HG02981 (cell line): Measurements from ENCODE around the gene LRRC4B.

Experiments
- ATAC-seq: cut with Tn5 transposase; IDR thresholded peaks from one replicate; pipeline ENCODE4 v1.9.1; 2021; ENCODE audit warnings: mild to moderate bottlenecking, moderate library complexity; ENCODE audit not compliant: unreplicated experiment

Gene LRRC4B

GRCh38 chr19:50509366-50509765 lies 58.9 kb downstream of the LRRC4B start:
- no peak for ATAC-seq

GRCh38 chr19:50508843-50509190 lies 59.4 kb downstream of the LRRC4B start:
- ATAC-seq = no peak

GRCh38 chr19:50507376-50507775 lies 60.9 kb downstream of the LRRC4B start:
- no peak for ATAC-seq

GRCh38 chr19:50506700-50507099 lies 61.5 kb downstream of the LRRC4B start:
- ATAC-seq = no peak

GRCh38 chr19:50505856-50506611 lies 62.2 kb downstream of the LRRC4B start:
- no peak for ATAC-seq

- ATAC-seq = no peak
These were observed 66.4 kb downstream of the LRRC4B start for GRCh38 chr19:50501568-50502475.

- no peak for ATAC-seq
These were observed 67.1 kb downstream of the LRRC4B start for GRCh38 chr19:50501186-50501567.

- ATAC-seq = no peak
These were observed 67.5 kb downstream of the LRRC4B start for GRCh38 chr19:50500753-50501151.

GRCh38 chr19:50500060-50500752 lies 68.0 kb downstream of the LRRC4B start:
- no peak for ATAC-seq

- no peak for ATAC-seq
These were observed 69.8 kb downstream of the LRRC4B start for GRCh38 chr19:50498219-50499056.

GRCh38 chr19:50497022-50497405 lies 71.2 kb downstream of the LRRC4B start:
- no peak for ATAC-seq

- no peak for ATAC-seq
These were observed 71.8 kb downstream of the LRRC4B start for GRCh38 chr19:50496189-50497021.

- no peak for ATAC-seq
These were observed 73.2 kb downstream of the LRRC4B start for GRCh38 chr19:50495020-50495531.

GRCh38 chr19:50494186-50495019 lies 73.8 kb downstream of the LRRC4B start:
- no peak for ATAC-seq

- no peak for ATAC-seq
These were observed 75.1 kb downstream of the LRRC4B start for GRCh38 chr19:50493171-50493570.

- ATAC-seq = no peak
These were observed 75.8 kb downstream of the LRRC4B start for GRCh38 chr19:50492303-50493052.

GRCh38 chr19:50490991-50491472 lies 77.2 kb downstream of the LRRC4B start:
- no peak for ATAC-seq

- ATAC-seq = no peak
These were observed 77.8 kb downstream of the LRRC4B start for GRCh38 chr19:50490411-50490811.
